BLaER1 treated with 17β-estradiol and CSF1 and Interleukin-3, amounts not matched to agents 10 nM and 100 nM (cell line): ENCODE results near the gene CDH2.

Experiments used
- H3K27ac ChIP-seq, 11 experiments: shearing (Covaris generic); formaldehyde crosslinking; 2 replicates each; pipeline ENCODE4 v1.8.1; 2022
- H3K27me3 ChIP-seq, 11 experiments: shearing (Covaris generic); formaldehyde crosslinking; 2 replicates each; pipeline ENCODE4 v1.8.1; 2022
- H3K36me3 ChIP-seq, 11 experiments: shearing (Covaris generic); formaldehyde crosslinking; 2 replicates each; pipeline ENCODE4 v1.8.1; 2022
- H3K4me1 ChIP-seq, 10 experiments: shearing (Covaris generic); formaldehyde crosslinking; 2 replicates each; pipeline ENCODE4 v1.8.1; 2022
- H3K4me2 ChIP-seq, 11 experiments: shearing (Covaris generic); formaldehyde crosslinking; 2 replicates each; pipeline ENCODE4 v1.8.1; 2022
- H3K4me3 ChIP-seq, 10 experiments: shearing (Covaris generic); formaldehyde crosslinking; 2 replicates each; pipeline ENCODE4 v1.8.1; 2022
- H3K9ac ChIP-seq, 11 experiments: shearing (Covaris generic); formaldehyde crosslinking; 2 replicates each; pipeline ENCODE4 v1.8.1; 2022
- H3K9me3 ChIP-seq, 11 experiments: shearing (Covaris generic); formaldehyde crosslinking; replicated peaks in 1 of 11; 2 replicates each; pipeline ENCODE4 v1.8.1; 2022
- H4K20me1 ChIP-seq, 11 experiments: shearing (Covaris generic); formaldehyde crosslinking; 2 replicates each; pipeline ENCODE4 v1.8.1; 2022
- Cebpa-rat ChIP-seq, 11 experiments: shearing (Covaris generic); IDR thresholded peaks; 2 replicates each; pipeline ENCODE4 v1.8.1; 2022

Gene CDH2

GRCh38 chr18:28127763-28128658 lies 48.9 kb downstream of the CDH2 start:
- Histone ChIP-seq H3K4me3 (no peak overlapping the region), H3K27ac (no peak overlapping the region), H4K20me1 (no peaks in the 10 kb centered on the region), H3K36me3 (no peaks in the 10 kb centered on the region), H3K27me3 (no peaks in the 10 kb centered on the region), H3K9me3 (no peaks in the 10 kb centered on the region), H3K4me1 (no peaks in the 10 kb centered on the region), H3K4me2 (no peak overlapping the region), H3K9ac (no peak overlapping the region)
- TF ChIP-seq Cebpa-rat (IDR thresholded peaks at IDR 0.05), result no peak

DNA sequence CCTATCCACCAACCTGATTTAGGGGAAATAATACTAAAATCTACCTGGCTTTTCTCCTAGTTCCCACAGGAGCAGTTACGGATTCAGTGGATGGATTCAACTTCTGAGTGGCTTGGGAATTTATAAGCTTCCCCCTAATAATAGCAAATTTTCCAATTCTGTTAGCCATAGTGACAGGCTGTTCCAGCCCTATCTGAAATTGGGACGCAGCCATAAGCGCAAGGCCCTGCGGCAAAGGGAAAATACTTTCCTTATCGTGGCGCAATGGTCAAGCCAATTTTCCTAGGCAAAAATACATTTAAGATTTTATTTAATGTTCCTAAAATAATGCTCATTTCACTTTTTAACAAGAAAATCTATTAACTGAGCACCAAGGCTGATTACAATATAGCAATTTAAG lies 49.7 kb downstream of the CDH2 start:
- no peak overlapping the region for H3K4me3 ChIP-seq
- no peak overlapping the region for H3K9ac ChIP-seq
- no peaks in the 10 kb centered on the region for H3K27me3 ChIP-seq
- H4K20me1 ChIP-seq, result no peaks in the 10 kb centered on the region
- TF ChIP-seq Cebpa-rat (IDR thresholded peaks at IDR 0.05), result no peak
- no peak overlapping the region for H3K27ac ChIP-seq
- no peak overlapping the region for H3K4me2 ChIP-seq
- H3K4me1 ChIP-seq, result no peaks in the 10 kb centered on the region
- no peaks in the 10 kb centered on the region for H3K9me3 ChIP-seq
- H3K36me3 ChIP-seq, result no peaks in the 10 kb centered on the region

GRCh38 chr18:28126768-28127167 lies 50.2 kb downstream of the CDH2 start:
- H3K9ac ChIP-seq, result no peak overlapping the region
- no peak overlapping the region for H3K4me3 ChIP-seq
- no peaks in the 10 kb centered on the region for H3K9me3 ChIP-seq
- no peak overlapping the region for H3K4me2 ChIP-seq
- no peaks in the 10 kb centered on the region for H3K36me3 ChIP-seq
- no peak overlapping the region for H3K27ac ChIP-seq
- no peaks in the 10 kb centered on the region for H3K4me1 ChIP-seq
- TF ChIP-seq Cebpa-rat (IDR thresholded peaks at IDR 0.05), result no peak
- no peaks in the 10 kb centered on the region for H3K27me3 ChIP-seq
- H4K20me1 ChIP-seq, result no peaks in the 10 kb centered on the region

- no peaks in the 10 kb centered on the region for H3K36me3 ChIP-seq
- no peak overlapping the region for H3K4me2 ChIP-seq
- no peak for TF ChIP-seq Cebpa-rat (IDR thresholded peaks at IDR 0.05)
- no peaks in the 10 kb centered on the region for H3K27me3 ChIP-seq
- no peak overlapping the region for H3K9ac ChIP-seq
- H3K4me1 ChIP-seq, result no peaks in the 10 kb centered on the region
- H3K9me3 ChIP-seq, result no peaks in the 10 kb centered on the region
- no peak overlapping the region for H3K4me3 ChIP-seq
- H4K20me1 ChIP-seq, result no peaks in the 10 kb centered on the region
- H3K27ac ChIP-seq, result no peak overlapping the region
Observed at GRCh38 chr18:28125051-28125450, 51.9 kb downstream of the CDH2 start.

- no peaks in the 10 kb centered on the region for H4K20me1 ChIP-seq
- no peak overlapping the region for H3K4me3 ChIP-seq
- no peaks in the 10 kb centered on the region for H3K36me3 ChIP-seq
- no peak overlapping the region for H3K27ac ChIP-seq
- H3K9ac ChIP-seq, result no peak overlapping the region
- TF ChIP-seq Cebpa-rat (IDR thresholded peaks at IDR 0.05), result no peak
- no peak overlapping the region for H3K4me2 ChIP-seq
- no peaks in the 10 kb centered on the region for H3K27me3 ChIP-seq
- no peaks in the 10 kb centered on the region for H3K9me3 ChIP-seq
- no peaks in the 10 kb centered on the region for H3K4me1 ChIP-seq
Observed at GRCh38 chr18:28124131-28125029, 52.5 kb downstream of the CDH2 start.

- Histone ChIP-seq H3K36me3 (no peaks in the 10 kb centered on the region), H3K27me3 (no peaks in the 10 kb centered on the region), H3K27ac (no peak overlapping the region), H3K4me2 (no peak overlapping the region), H3K4me1 (no peaks in the 10 kb centered on the region), H3K9me3 (no peaks in the 10 kb centered on the region), H3K9ac (no peak overlapping the region), H3K4me3 (no peak overlapping the region), H4K20me1 (no peaks in the 10 kb centered on the region)
- TF ChIP-seq Cebpa-rat (IDR thresholded peaks at IDR 0.05), result no peak
Observed at GRCh38 chr18:28123401-28124030, 53.4 kb downstream of the CDH2 start.

GRCh38 chr18:28120828-28121515 lies 56.0 kb downstream of the CDH2 start:
- H3K36me3 ChIP-seq, result no peaks in the 10 kb centered on the region
- H3K9me3 ChIP-seq, result no peaks in the 10 kb centered on the region
- no peaks in the 10 kb centered on the region for H3K4me1 ChIP-seq
- no peaks in the 10 kb centered on the region for H4K20me1 ChIP-seq
- no peak for TF ChIP-seq Cebpa-rat (IDR thresholded peaks at IDR 0.05)
- H3K27ac ChIP-seq, result no peak overlapping the region
- no peak overlapping the region for H3K9ac ChIP-seq
- H3K4me2 ChIP-seq, result no peak overlapping the region
- no peaks in the 10 kb centered on the region for H3K27me3 ChIP-seq
- no peak overlapping the region for H3K4me3 ChIP-seq

GRCh38 chr18:28116461-28116860 lies 60.5 kb downstream of the CDH2 start:
- Histone ChIP-seq H3K9me3 (no peaks in the 10 kb centered on the region), H3K4me1 (peaks cover 0 to 8% (median 0%) of the 10 kb centered on the region in 10 experiments; a peak in 1 of 20 replicates), H3K27me3 (no peaks in the 10 kb centered on the region), H3K27ac (no peak overlapping the region), H3K4me2 (no peak overlapping the region), H3K4me3 (no peak overlapping the region), H3K36me3 (no peaks in the 10 kb centered on the region), H3K9ac (no peak overlapping the region), H4K20me1 (no peaks in the 10 kb centered on the region)
- TF ChIP-seq Cebpa-rat (IDR thresholded peaks at IDR 0.05), result no peak

DNA sequence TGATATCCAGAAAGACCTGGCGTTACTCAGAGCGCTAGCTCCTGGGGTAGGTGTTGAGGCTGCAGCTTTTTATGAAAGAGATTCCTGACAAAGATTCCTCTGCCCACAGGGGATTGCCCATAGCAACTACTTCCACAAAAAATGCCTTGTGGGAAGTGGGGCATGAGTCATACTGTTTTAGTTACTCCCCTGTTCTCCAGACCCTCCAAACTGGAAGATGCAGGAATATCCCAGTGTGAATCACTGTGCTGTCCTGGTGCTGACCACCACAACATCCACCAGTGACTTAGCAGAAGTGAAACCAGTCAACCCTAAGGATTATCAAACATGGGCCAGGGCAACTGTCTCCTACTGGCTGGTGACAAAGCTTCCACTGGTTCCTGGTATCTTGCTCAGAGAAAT lies 61.8 kb downstream of the CDH2 start:
- Histone ChIP-seq H3K9ac (no peak overlapping the region), H3K4me1 (peaks cover 0 to 8% (median 0%) of the 10 kb centered on the region in 10 experiments; a peak in 1 of 20 replicates), H3K27me3 (no peaks in the 10 kb centered on the region), H3K4me3 (no peak overlapping the region), H4K20me1 (no peaks in the 10 kb centered on the region), H3K27ac (no peak overlapping the region), H3K36me3 (no peaks in the 10 kb centered on the region), H3K9me3 (no peaks in the 10 kb centered on the region), H3K4me2 (0 out of 22 replicates have a peak overlapping the region, but pooled peaks of 1 of the 11 experiments have one; percentile 3)
- TF ChIP-seq Cebpa-rat (IDR thresholded peaks at IDR 0.05), result no peak
